Measurements from ENCODE around the gene NDOR1. TPM values are rescaled to one million over a fixed set of nuclear protein-coding genes. Genes with fewer than 3 reads are reported as not detected.

The NDOR1 gene
- total RNA-seq, 3 donors from 2014 or later = 15.9 to 19.7 (median 19.0) TPM

DNA sequence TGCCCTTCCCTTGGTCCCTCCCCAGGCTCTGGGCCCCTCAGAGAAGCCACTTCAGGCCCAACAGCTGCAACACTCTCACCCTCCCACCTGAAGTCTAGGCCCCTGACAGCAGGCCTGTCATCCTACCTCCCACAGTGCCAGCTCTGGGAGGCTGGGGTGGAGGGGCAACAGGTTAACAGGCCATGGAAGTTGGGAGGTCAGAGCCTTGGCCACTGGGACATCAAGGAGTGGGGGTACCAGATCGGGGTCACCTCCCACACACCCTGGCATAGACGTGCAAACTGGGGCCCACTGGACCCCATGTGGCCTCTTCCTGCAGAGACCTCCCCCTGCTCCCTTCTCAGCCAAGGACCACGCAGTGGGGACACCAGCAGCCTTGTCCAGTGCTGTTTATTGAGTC, 14.3 kb upstream of the NDOR1 start:
- no peak overlapping the region for H3K4me3 ChIP-seq
- no peaks in the 10 kb centered on the region for H3K9me3 ChIP-seq
- no peaks in the 10 kb centered on the region for H3K36me3 ChIP-seq (ENCODE audit: low read depth)
- DNase-seq (no peak), ATAC-seq (no peak)
- H3K4me1 ChIP-seq (ENCODE audit: low read depth) = peaks cover 62% of the 10 kb centered on the region
- TF ChIP-seq, protein P1, sequence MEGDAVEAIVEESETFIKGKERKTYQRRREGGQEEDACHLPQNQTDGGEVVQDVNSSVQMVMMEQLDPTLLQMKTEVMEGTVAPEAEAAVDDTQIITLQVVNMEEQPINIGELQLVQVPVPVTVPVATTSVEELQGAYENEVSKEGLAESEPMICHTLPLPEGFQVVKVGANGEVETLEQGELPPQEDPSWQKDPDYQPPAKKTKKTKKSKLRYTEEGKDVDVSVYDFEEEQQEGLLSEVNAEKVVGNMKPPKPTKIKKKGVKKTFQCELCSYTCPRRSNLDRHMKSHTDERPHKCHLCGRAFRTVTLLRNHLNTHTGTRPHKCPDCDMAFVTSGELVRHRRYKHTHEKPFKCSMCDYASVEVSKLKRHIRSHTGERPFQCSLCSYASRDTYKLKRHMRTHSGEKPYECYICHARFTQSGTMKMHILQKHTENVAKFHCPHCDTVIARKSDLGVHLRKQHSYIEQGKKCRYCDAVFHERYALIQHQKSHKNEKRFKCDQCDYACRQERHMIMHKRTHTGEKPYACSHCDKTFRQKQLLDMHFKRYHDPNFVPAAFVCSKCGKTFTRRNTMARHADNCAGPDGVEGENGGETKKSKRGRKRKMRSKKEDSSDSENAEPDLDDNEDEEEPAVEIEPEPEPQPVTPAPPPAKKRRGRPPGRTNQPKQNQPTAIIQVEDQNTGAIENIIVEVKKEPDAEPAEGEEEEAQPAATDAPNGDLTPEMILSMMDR (IDR thresholded peaks at IDR 0.05) = no peak
- intact Hi-C loops (cut with DNase I, micrococcal nuclease) = no loop called here

DNA sequence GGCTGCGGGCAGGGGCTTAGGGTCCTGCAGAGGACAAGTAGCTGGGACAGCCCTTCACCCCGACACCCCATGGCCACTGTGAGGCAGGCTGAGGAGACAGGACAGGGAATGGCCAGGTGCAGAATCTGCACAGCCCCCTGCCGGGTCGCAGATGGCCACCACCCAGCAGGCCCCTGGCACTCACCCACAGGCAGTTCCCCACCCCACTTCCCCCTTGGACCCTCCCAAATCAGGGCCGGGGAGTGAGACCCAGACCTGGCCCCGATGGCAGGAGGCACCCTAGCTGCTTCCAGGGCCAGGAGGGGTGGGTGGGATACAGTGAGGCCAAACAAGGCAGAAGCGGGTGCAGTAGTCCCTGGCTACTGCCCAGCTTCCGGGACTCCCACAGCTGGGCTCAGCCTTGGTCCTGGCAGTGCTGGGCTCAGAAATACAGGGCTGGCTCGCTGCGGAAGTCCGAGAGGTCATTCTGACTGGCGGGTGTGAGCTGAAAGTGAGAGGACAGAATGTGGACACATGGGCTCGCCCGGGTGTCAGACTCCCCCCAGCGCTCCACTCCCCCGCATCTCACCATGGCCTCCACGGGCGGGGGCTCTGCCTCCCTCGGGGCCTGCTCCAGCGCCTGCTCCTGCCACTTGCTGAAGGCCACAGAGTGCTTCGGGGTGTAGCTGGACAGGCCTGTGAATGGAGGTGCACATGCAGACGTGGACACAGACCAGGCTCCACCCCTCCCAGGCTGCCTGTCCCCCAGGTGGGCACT, 13.6 kb upstream of the NDOR1 start:
- no peak for DNase-seq
- H3K9me3 ChIP-seq = no peaks in the 10 kb centered on the region
- intact Hi-C loops (cut with DNase I, micrococcal nuclease) = no loop called here
- H3K4me1 ChIP-seq (ENCODE audit: low read depth) = peaks cover 63% of the 10 kb centered on the region
- no peak overlapping the region for H3K4me3 ChIP-seq
- no peaks in the 10 kb centered on the region for H3K36me3 ChIP-seq (ENCODE audit: low read depth)
- TF ChIP-seq, protein P1 (IDR thresholded peaks at IDR 0.05) = no peak
- ATAC-seq = no peak

DNA sequence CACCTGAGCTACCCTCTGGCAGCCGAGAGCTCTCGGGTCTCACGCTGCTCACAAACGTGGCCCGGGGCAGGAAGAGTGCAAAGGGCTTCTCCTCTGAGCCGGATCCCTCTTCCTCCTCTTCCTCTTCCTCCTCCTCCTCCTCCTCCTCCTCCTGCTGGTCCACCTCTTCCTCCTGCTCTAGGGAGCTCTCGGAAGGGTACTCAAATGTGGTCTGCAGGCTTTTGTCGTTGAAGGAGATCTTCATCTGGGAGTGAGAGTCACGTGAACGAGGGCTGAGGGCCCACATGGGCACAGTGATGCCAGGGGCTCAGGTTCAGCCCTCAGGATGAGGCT, 13.1 kb upstream of the NDOR1 start:
- Histone ChIP-seq H3K9me3 (no peaks in the 10 kb centered on the region), H3K36me3 (ENCODE audit: low read depth) (no peaks in the 10 kb centered on the region), H3K4me3 (no peak overlapping the region), H3K4me1 (ENCODE audit: low read depth) (peaks cover 60% of the 10 kb centered on the region)
- TF ChIP-seq, protein P1 (IDR thresholded peaks at IDR 0.05) = no peak
- ATAC-seq (no peak), DNase-seq (no peak)
- intact Hi-C loops (cut with DNase I, micrococcal nuclease) = no loop called here

DNA sequence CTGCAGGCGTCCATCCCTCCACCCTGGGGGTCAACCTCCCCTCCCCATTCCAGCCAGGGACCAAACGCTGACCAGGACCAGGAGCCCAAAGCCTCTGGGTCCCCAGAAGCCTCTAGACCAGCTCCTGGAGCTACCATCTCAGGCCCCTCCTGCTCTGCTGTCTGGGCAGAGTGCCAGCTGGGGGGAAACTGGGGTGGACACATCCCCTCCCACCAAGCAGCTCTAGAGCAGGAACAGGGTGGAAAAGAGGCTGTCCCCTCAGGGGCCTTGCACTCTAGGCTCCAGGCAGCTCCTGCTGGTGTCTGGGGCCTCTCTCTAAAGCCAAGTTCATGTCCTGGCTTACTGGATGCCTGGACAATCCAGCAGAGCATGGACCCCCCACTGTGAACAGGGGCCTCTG, 12.6 kb upstream of the NDOR1 start:
- Histone ChIP-seq H3K4me3 (no peak overlapping the region), H3K9me3 (no peaks in the 10 kb centered on the region), H3K4me1 (ENCODE audit: low read depth) (peaks cover 60% of the 10 kb centered on the region), H3K36me3 (ENCODE audit: low read depth) (no peaks in the 10 kb centered on the region)
- ATAC-seq (no peak), DNase-seq (peak in 1 of 3 donors; percentile 33)
- intact Hi-C loops (cut with DNase I, micrococcal nuclease) = no loop called here
- TF ChIP-seq, protein P1 (IDR thresholded peaks at IDR 0.05) = no peak

DNA sequence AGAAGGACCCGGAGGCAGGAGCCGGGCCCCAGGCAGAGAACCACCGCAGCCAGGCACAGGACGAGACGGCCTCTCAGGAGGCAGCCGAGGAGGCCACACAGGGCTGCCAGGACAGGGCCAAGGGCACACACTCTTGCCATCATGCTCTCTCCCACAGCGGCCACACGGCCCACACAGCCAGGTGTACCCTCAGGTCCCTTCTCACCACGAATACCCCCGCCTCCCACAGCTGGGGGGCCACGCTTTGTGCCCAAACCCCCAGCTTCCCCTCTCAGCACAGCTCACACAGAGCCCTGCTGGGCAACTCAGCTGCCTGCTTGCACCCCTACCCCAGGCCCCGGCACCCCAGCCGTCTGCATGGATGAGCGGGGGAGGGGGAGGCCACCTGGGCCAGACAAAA, 11.7 kb upstream of the NDOR1 start:
- intact Hi-C loops (cut with DNase I, micrococcal nuclease) = no loop called here
- DNase-seq (no peak), ATAC-seq (no peak)
- H3K36me3 ChIP-seq (ENCODE audit: low read depth) = no peaks in the 10 kb centered on the region
- peaks cover 64% of the 10 kb centered on the region for H3K4me1 ChIP-seq (ENCODE audit: low read depth)
- TF ChIP-seq, protein P1 (IDR thresholded peaks at IDR 0.05) = no peak
- no peak overlapping the region for H3K4me3 ChIP-seq
- H3K9me3 ChIP-seq = no peaks in the 10 kb centered on the region
